ENCODE measurements around the gene NCF2. TPM values are rescaled to one million over a fixed set of nuclear protein-coding genes. Genes with fewer than 3 reads are reported as not detected.
A peak's percentile ranks its signal among the peaks of the same experiment; 100 is the strongest.

NCF2 gene
- total RNA-seq, 1 donor from 2014 or later, result not detected

DNA sequence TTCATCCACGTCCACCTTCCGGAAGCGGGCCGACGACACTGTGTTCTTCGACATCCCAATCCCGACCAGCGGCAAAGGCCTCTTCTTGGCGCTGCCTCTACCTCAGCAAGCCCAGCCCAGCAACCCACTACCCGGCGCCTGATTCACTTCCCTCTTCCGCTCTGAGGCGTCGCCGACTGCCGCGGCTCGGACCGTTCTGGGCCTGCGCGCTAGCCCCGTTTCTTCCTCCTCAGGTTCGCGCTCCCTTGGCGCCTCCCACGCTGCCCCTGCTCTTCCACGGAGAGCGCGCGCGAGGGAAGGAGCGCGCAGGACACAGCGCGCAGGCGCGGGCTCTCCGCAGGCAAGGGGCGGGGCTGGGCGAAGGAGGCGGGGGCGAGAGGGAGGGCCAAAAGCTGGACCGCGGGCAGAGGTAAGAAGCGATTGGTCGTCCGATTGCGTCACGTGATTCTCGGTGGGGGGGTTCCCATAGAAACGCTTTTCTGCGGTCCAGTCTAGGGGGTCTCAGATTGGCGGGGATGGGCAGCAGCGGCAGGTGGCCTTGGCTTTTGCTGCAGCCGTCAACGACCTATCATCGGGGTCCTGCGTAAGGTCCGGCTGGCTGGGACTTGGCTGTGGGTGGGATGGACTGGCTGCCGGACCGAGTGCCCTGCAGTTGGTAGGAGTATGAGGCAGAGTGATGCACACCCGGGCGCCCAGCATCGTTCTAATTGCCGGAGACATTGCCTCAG is 45.5 kb upstream of the NCF2 start, which contains the start of gene ARPC5:
Gene ARPC5, minus strand, starts transcription at position 178 of the 728 bp plus-strand sequence. Its CDS starts 124 bp downstream, at position 54.
- peak within 1 kb of the TSS; percentile 100 for H3K4me3 Mint-ChIP-seq (ENCODE audit: unreplicated experiment)
- H3K9me3 Mint-ChIP-seq (ENCODE audit: unreplicated experiment), result no peaks in the 10 kb centered on the region
- H3K27me3 Mint-ChIP-seq (ENCODE audit: unreplicated experiment), result no peaks in the 10 kb centered on the region
- H3K36me3 Mint-ChIP-seq (ENCODE audit: unreplicated experiment), result peaks cover 6% of the 10 kb centered on the region
- DNase-seq (ENCODE audit: extremely low spot score, unreplicated experiment), result peak; percentile 99
- H3K27ac Mint-ChIP-seq (ENCODE audit: unreplicated experiment), result peak within 1 kb of the TSS; percentile 100
- TF ChIP-seq, protein P1, sequence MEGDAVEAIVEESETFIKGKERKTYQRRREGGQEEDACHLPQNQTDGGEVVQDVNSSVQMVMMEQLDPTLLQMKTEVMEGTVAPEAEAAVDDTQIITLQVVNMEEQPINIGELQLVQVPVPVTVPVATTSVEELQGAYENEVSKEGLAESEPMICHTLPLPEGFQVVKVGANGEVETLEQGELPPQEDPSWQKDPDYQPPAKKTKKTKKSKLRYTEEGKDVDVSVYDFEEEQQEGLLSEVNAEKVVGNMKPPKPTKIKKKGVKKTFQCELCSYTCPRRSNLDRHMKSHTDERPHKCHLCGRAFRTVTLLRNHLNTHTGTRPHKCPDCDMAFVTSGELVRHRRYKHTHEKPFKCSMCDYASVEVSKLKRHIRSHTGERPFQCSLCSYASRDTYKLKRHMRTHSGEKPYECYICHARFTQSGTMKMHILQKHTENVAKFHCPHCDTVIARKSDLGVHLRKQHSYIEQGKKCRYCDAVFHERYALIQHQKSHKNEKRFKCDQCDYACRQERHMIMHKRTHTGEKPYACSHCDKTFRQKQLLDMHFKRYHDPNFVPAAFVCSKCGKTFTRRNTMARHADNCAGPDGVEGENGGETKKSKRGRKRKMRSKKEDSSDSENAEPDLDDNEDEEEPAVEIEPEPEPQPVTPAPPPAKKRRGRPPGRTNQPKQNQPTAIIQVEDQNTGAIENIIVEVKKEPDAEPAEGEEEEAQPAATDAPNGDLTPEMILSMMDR (IDR thresholded peaks at IDR 0.05), result no peak
- H3K4me1 Mint-ChIP-seq (ENCODE audit: unreplicated experiment), result peaks cover 38% of the 10 kb centered on the region

DNA sequence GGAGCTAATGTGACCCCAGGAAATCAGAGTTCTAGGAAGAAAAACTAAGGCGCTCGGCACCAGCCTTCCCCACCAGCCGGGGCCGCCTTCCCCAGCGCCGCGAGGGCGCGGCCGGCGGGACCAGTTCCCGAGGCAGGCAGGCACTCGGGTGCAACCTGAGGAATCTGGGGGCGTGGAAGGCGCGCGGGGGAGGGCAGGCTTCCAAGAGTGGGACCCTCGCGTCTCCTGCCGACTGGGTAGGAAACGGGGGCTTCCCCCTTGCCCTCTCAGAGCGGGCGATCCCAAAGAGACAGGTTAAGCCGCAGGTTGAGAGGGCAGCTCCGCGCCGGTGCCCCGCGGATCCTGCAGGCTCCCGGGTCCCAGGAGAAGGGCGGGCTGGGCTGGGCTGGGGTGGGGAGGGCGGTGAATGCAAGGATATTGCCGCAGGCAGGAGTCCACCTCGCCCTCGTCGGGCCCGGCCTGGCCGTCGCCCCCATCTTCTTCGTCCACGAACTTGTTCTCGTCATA is 44.9 kb upstream of the NCF2 start:
- TF ChIP-seq, protein P1 (IDR thresholded peaks at IDR 0.05), result no peak
- H3K9me3 Mint-ChIP-seq (ENCODE audit: unreplicated experiment), result no peaks in the 10 kb centered on the region
- peaks cover 45% of the 10 kb centered on the region for H3K4me1 Mint-ChIP-seq (ENCODE audit: unreplicated experiment)
- H3K27me3 Mint-ChIP-seq (ENCODE audit: unreplicated experiment), result no peaks in the 10 kb centered on the region
- peak overlapping the region; percentile 100 for H3K4me3 Mint-ChIP-seq (ENCODE audit: unreplicated experiment)
- H3K27ac Mint-ChIP-seq (ENCODE audit: unreplicated experiment), result peak overlapping the region; percentile 100
- H3K36me3 Mint-ChIP-seq (ENCODE audit: unreplicated experiment), result peaks cover 11% of the 10 kb centered on the region
- DNase-seq (ENCODE audit: extremely low spot score, unreplicated experiment), result no peak

DNA sequence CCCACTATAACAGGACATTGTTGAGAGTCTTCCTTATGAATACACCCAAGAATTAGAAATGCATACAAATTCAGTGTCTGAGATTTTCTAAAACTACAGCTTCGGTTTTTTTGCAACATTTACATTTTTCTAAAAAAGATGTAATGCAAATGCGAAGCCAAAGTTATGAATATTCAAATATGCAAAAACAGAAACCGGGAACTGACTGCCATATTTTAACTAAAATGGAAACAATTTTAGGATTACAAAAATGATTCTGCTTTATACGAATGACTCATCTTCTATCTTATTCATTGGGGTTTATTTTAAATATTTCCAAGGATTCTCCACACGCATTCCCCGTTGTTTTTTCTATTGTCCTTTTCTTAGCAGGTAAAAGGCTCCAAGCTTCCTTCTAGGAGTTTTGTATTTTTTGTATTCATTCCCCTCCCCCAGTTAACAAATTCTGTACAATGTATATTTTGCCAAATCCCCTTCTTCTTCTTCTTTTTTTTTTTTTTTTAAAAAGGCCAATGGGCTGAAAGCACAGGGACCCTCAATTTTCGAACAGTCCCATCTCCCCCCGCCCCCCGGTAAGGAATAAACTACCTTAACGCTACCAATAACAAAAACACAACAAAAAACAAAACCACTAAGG is 44.3 kb upstream of the NCF2 start:
- no peaks in the 10 kb centered on the region for H3K27me3 Mint-ChIP-seq (ENCODE audit: unreplicated experiment)
- H3K4me3 Mint-ChIP-seq (ENCODE audit: unreplicated experiment), result peak overlapping the region; percentile 100
- H3K4me1 Mint-ChIP-seq (ENCODE audit: unreplicated experiment), result peaks cover 45% of the 10 kb centered on the region

DNA sequence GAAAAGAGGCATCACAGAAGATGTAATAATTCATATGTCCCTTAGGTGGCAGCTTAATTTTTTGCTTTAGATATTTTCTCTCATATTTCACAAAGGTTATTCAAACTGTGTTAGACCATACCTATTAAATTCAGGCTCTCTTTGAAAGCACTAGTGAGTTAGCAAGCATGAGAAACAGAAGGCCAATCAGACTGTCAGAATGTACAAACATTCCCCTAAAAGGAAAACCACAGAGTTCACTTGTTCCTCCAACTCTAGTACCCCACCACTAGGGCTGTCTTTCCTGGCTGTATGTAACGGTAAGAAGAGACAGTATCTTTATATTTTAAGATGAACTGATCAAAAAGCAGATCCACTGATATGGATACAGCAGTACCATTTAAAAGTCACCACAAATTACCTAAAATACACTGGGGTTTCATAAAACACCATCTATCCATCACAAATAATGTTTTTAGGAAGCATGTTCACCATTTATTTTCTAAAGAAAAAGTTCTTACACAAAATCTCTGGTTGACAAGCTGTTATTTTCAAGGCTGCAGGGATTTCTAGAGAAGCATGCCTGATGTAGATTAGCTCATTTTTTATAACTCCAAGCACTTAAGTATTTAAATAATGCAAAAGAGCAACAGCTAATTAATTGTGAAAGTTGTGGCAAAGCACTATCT is 43.6 kb upstream of the NCF2 start:
- no peaks in the 10 kb centered on the region for H3K27me3 Mint-ChIP-seq (ENCODE audit: unreplicated experiment)
- peaks cover 12% of the 10 kb centered on the region for H3K36me3 Mint-ChIP-seq (ENCODE audit: unreplicated experiment)
- peak overlapping the region; percentile 100 for H3K4me3 Mint-ChIP-seq (ENCODE audit: unreplicated experiment)
- DNase-seq (ENCODE audit: extremely low spot score, unreplicated experiment), result no peak
- no peaks in the 10 kb centered on the region for H3K9me3 Mint-ChIP-seq (ENCODE audit: unreplicated experiment)
- H3K27ac Mint-ChIP-seq (ENCODE audit: unreplicated experiment), result peak overlapping the region; percentile 100
- TF ChIP-seq, protein P1 (IDR thresholded peaks at IDR 0.05), result peak; percentile 65
- peaks cover 48% of the 10 kb centered on the region for H3K4me1 Mint-ChIP-seq (ENCODE audit: unreplicated experiment)

More for the DNA sequence above, 44.3 kb upstream of the NCF2 start:
- no peaks in the 10 kb centered on the region for H3K9me3 Mint-ChIP-seq (ENCODE audit: unreplicated experiment)
- TF ChIP-seq, protein P1 (IDR thresholded peaks at IDR 0.05), result no peak
- peak overlapping the region; percentile 100 for H3K27ac Mint-ChIP-seq (ENCODE audit: unreplicated experiment)
- DNase-seq (ENCODE audit: extremely low spot score, unreplicated experiment), result no peak
- peaks cover 11% of the 10 kb centered on the region for H3K36me3 Mint-ChIP-seq (ENCODE audit: unreplicated experiment)

Measured in osteocyte (in vitro differentiated cells).